Mesothelial cell of epicardium (in vitro differentiated cells): ENCODE data around the gene GLIS2. TPM values are rescaled to one million over a fixed set of nuclear protein-coding genes. Genes with fewer than 3 reads are reported as not detected.

ENCODE experiments used
- DNase-seq, 2 experiments: peaks; one replicate each; pipeline ENCODE4 v3.0.0; 2021; ENCODE audit warnings: low spot score in 2 of 2; ENCODE audit not compliant: unreplicated experiment in 2 of 2
- H3K27ac Mint-ChIP-seq: 2 replicates; pipeline ENCODE4 v1.8.0; 2021; ENCODE audit warnings: mixed read lengths
- H3K27me3 Mint-ChIP-seq: 2 replicates; pipeline ENCODE4 v1.8.0; 2021; ENCODE audit warnings: low read depth, mixed read lengths
- H3K36me3 Mint-ChIP-seq: 2 replicates; pipeline ENCODE4 v1.8.0; 2021; ENCODE audit warnings: mixed read lengths
- H3K4me1 Mint-ChIP-seq: 2 replicates; pipeline ENCODE4 v1.8.0; 2021; ENCODE audit warnings: mixed read lengths
- H3K4me3 Mint-ChIP-seq: 2 replicates; pipeline ENCODE4 v1.8.0; 2021; ENCODE audit warnings: mild to moderate bottlenecking, moderate library complexity, mixed read lengths
- H3K9me3 Mint-ChIP-seq: 2 replicates; pipeline ENCODE4 v1.8.0; 2021; ENCODE audit warnings: mixed read lengths
- CTCF ChIP-seq: fragments of 200-600 bp; sonication (generic); IDR thresholded peaks from one replicate; pipeline ENCODE4 v1.5.0; 2021; ENCODE audit warnings: antibody characterized with exemption; ENCODE audit not compliant: unreplicated experiment
- total RNA-seq: library from RNA; stranded (reverse); gene quantifications from 3 replicates; pipeline ENCODE4 v1.2.1, GENCODE V29; 2021

GLIS2 gene
- total RNA-seq, 1 donor from 2014 or later = 79.6 TPM

- Mint-ChIP-seq H3K27ac (peak overlapping the region; percentile 50), H3K27me3 (no peaks in the 10 kb centered on the region), H3K9me3 (no peaks in the 10 kb centered on the region), H3K4me3 (peak overlapping the region; percentile 89), H3K4me1 (peaks cover 39% of the 10 kb centered on the region), H3K36me3 (no peaks in the 10 kb centered on the region)
- DNase-seq = no peak
- TF ChIP-seq CTCF = no peak
These were observed 56.2 kb downstream of the GLIS2 start for GRCh38 chr16:4372001-4372577.

- H3K36me3 Mint-ChIP-seq = no peaks in the 10 kb centered on the region
- H3K27ac Mint-ChIP-seq = peak overlapping the region; percentile 92
- H3K27me3 Mint-ChIP-seq = no peaks in the 10 kb centered on the region
- TF ChIP-seq CTCF = no peak
- peaks cover 44% of the 10 kb centered on the region for H3K4me1 Mint-ChIP-seq
- no peaks in the 10 kb centered on the region for H3K9me3 Mint-ChIP-seq
- H3K4me3 Mint-ChIP-seq = peak overlapping the region; percentile 89
- no peak for DNase-seq
These were observed 56.9 kb downstream of the GLIS2 start for GRCh38 chr16:4372578-4373355.

GRCh38 chr16:4373356-4373908 is 57.6 kb downstream of the GLIS2 start:
- H3K4me1 Mint-ChIP-seq = peaks cover 47% of the 10 kb centered on the region
- no peaks in the 10 kb centered on the region for H3K36me3 Mint-ChIP-seq
- no peaks in the 10 kb centered on the region for H3K27me3 Mint-ChIP-seq
- H3K27ac Mint-ChIP-seq = peak overlapping the region; percentile 92
- no peak for TF ChIP-seq CTCF
- peak overlapping the region; percentile 89 for H3K4me3 Mint-ChIP-seq
- DNase-seq = no peak
- no peaks in the 10 kb centered on the region for H3K9me3 Mint-ChIP-seq

- no peak for TF ChIP-seq CTCF
- peaks cover 47% of the 10 kb centered on the region for H3K4me1 Mint-ChIP-seq
- H3K9me3 Mint-ChIP-seq = no peaks in the 10 kb centered on the region
- H3K27me3 Mint-ChIP-seq = no peaks in the 10 kb centered on the region
- H3K4me3 Mint-ChIP-seq = peak overlapping the region; percentile 89
- DNase-seq = peak; percentile 65 to 82
- H3K36me3 Mint-ChIP-seq = no peaks in the 10 kb centered on the region
- peak overlapping the region; percentile 92 for H3K27ac Mint-ChIP-seq
These were observed 58.3 kb downstream of the GLIS2 start for GRCh38 chr16:4373909-4374742.

- no peak for DNase-seq
- peaks cover 49% of the 10 kb centered on the region for H3K4me1 Mint-ChIP-seq
- H3K36me3 Mint-ChIP-seq = no peaks in the 10 kb centered on the region
- H3K9me3 Mint-ChIP-seq = no peaks in the 10 kb centered on the region
- no peaks in the 10 kb centered on the region for H3K27me3 Mint-ChIP-seq
- peak overlapping the region; percentile 82 for H3K27ac Mint-ChIP-seq
- H3K4me3 Mint-ChIP-seq = peak overlapping the region; percentile 33
- TF ChIP-seq CTCF = no peak
These were observed 59.9 kb downstream of the GLIS2 start for GRCh38 chr16:4375717-4376116.
